ENCODE data around the gene BICRA. TPM values are rescaled to one million over a fixed set of nuclear protein-coding genes. Genes with fewer than 3 reads are reported as not detected.

BICRA gene
- total and polyA plus RNA-seq, 4 donors, result 6.1 to 16.1 (median 6.7) TPM

GRCh38 chr19:47700934-47701716 is 92.2 kb downstream of the BICRA start:
- H3K9me3 ChIP-seq (ENCODE audit: control insufficient read depth in 4 of 4, insufficient read depth in 3 of 4, low read length in 3 of 4), result no peaks in the 10 kb centered on the region
- ATAC-seq (ENCODE audit: insufficient read depth, low FRiP score), result no peak
- 94% methylated on average over 43 of the region's 43 CpGs for WGBS, 2 donors
- no peak overlapping the region for H3K27ac ChIP-seq (ENCODE audit: low read depth in 1 of 2, low read length in 1 of 2)
- peaks cover 0 to 39% (median 13%) of the 10 kb centered on the region in 4 donors for H3K36me3 ChIP-seq (ENCODE audit: control insufficient read depth in 4 of 4, insufficient read depth in 4 of 4, low read length in 4 of 4)
- H3K4me1 ChIP-seq (ENCODE audit: control insufficient read depth in 5 of 5, insufficient read depth in 5 of 5, low read length in 5 of 5), result no peaks in the 10 kb centered on the region
- no peak overlapping the region for H3K4me3 ChIP-seq
- DNase-seq, result no peak
- no peak overlapping the region for H3K9ac ChIP-seq (ENCODE audit: insufficient read depth in 1 of 2, low read length in 2 of 2)
- no peak for TF ChIP-seq CTCF (IDR thresholded peaks at IDR 0.05; ENCODE audit: control extremely low read depth, extremely low read depth)
- no peaks in the 10 kb centered on the region for H3K27me3 ChIP-seq (ENCODE audit: control insufficient read depth in 3 of 3, insufficient read depth in 3 of 3, low read length in 2 of 3)

- H3K36me3 ChIP-seq (ENCODE audit: control insufficient read depth in 4 of 4, insufficient read depth in 4 of 4, low read length in 4 of 4), result peaks cover 0 to 33% (median 12%) of the 10 kb centered on the region in 4 donors
- 87 to 95% methylated on average over 83 to 91 of the region's 91 CpGs for WGBS, 2 donors
- no peak for DNase-seq
- no peak overlapping the region for H3K27ac ChIP-seq (ENCODE audit: low read depth in 1 of 2, low read length in 1 of 2)
- H3K27me3 ChIP-seq (ENCODE audit: control insufficient read depth in 3 of 3, insufficient read depth in 3 of 3, low read length in 2 of 3), result no peaks in the 10 kb centered on the region
- H3K9ac ChIP-seq (ENCODE audit: insufficient read depth in 1 of 2, low read length in 2 of 2), result no peak overlapping the region
- no peaks in the 10 kb centered on the region for H3K9me3 ChIP-seq (ENCODE audit: control insufficient read depth in 4 of 4, insufficient read depth in 3 of 4, low read length in 3 of 4)
- TF ChIP-seq CTCF (IDR thresholded peaks at IDR 0.05; ENCODE audit: control extremely low read depth, extremely low read depth), result no peak
- no peaks in the 10 kb centered on the region for H3K4me1 ChIP-seq (ENCODE audit: control insufficient read depth in 5 of 5, insufficient read depth in 5 of 5, low read length in 5 of 5)
- H3K4me3 ChIP-seq, result no peak overlapping the region
- no peak for ATAC-seq (ENCODE audit: insufficient read depth, low FRiP score)
These were observed 93.0 kb downstream of the BICRA start for GRCh38 chr19:47701717-47702552.

- no peak for ATAC-seq (ENCODE audit: insufficient read depth, low FRiP score)
- no peaks in the 10 kb centered on the region for H3K9me3 ChIP-seq (ENCODE audit: control insufficient read depth in 4 of 4, insufficient read depth in 3 of 4, low read length in 3 of 4)
- peaks cover 0 to 33% (median 12%) of the 10 kb centered on the region in 4 donors for H3K36me3 ChIP-seq (ENCODE audit: control insufficient read depth in 4 of 4, insufficient read depth in 4 of 4, low read length in 4 of 4)
- no peaks in the 10 kb centered on the region for H3K27me3 ChIP-seq (ENCODE audit: control insufficient read depth in 3 of 3, insufficient read depth in 3 of 3, low read length in 2 of 3)
- H3K4me1 ChIP-seq (ENCODE audit: control insufficient read depth in 5 of 5, insufficient read depth in 5 of 5, low read length in 5 of 5), result no peaks in the 10 kb centered on the region
- no peak overlapping the region for H3K27ac ChIP-seq (ENCODE audit: low read depth in 1 of 2, low read length in 1 of 2)
- 55 to 76% methylated on average over 16 to 18 of the region's 18 CpGs for WGBS, 2 donors
- TF ChIP-seq CTCF (IDR thresholded peaks at IDR 0.05; ENCODE audit: control extremely low read depth, extremely low read depth), result no peak
- DNase-seq, result no peak
- H3K9ac ChIP-seq (ENCODE audit: insufficient read depth in 1 of 2, low read length in 2 of 2), result no peak overlapping the region
- H3K4me3 ChIP-seq, result no peak overlapping the region
These were observed 93.7 kb downstream of the BICRA start for GRCh38 chr19:47702671-47703070.
